ENCODE measurements around the gene GALT. TPM values are rescaled to one million over a fixed set of nuclear protein-coding genes. Genes with fewer than 3 reads are reported as not detected.
A peak's percentile ranks its signal among the peaks of the same experiment; 100 is the strongest.
"Not testable (repeated sequence)": the region's sequence is repeated elsewhere in the genome, so short reads cannot be mapped to it uniquely, and the experiment has no call there.

The GALT gene
- total RNA-seq, 1 donor from 2014 or later = 22.9 TPM

DNA sequence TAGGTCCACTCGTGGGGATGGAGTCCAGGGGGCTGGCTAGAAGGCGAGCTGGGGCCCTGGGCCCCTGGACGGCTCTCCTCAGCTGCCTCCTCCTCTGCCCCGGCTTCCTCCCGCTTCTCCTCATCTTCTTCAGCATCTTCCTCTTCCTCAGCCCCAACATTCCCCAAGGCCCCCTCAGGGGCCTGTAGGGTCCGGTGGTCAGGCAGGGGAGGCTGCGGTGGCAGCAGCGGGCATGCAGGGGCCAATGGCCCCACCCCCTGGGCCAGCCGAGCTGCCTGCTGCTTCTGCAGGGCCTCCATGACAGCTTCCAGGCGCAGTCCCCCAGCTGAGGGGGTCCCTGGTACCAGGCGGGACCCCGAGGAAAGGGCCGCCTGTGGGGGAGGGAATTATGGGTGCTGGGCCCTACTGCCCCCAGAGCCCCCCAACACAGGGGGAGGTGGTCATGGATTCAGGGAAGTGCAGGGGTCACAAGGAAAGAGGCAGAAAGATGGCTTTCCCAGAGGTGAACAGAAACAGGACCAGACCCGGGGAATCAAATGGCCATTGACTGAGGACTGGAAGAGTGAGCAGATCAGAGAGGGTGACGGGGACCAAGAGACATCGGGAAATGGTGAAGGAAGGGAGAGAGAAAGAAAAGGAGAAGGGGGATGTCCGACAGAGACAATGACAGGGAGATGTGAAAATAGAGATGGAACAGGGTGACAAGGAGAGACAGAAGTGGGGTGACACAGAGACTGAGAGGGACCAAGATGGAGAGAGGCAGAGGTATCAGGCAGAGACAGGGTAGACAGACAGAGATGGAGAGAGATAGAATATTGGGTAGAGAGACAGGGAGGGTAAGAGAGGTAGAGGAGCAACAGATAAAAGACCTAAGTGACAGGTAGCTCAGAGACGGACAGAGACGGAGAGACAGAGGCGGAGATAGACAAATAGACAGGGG is 18.5 kb upstream of the GALT start:
- DNase-seq (ENCODE audit: low read depth) = no peak

DNA sequence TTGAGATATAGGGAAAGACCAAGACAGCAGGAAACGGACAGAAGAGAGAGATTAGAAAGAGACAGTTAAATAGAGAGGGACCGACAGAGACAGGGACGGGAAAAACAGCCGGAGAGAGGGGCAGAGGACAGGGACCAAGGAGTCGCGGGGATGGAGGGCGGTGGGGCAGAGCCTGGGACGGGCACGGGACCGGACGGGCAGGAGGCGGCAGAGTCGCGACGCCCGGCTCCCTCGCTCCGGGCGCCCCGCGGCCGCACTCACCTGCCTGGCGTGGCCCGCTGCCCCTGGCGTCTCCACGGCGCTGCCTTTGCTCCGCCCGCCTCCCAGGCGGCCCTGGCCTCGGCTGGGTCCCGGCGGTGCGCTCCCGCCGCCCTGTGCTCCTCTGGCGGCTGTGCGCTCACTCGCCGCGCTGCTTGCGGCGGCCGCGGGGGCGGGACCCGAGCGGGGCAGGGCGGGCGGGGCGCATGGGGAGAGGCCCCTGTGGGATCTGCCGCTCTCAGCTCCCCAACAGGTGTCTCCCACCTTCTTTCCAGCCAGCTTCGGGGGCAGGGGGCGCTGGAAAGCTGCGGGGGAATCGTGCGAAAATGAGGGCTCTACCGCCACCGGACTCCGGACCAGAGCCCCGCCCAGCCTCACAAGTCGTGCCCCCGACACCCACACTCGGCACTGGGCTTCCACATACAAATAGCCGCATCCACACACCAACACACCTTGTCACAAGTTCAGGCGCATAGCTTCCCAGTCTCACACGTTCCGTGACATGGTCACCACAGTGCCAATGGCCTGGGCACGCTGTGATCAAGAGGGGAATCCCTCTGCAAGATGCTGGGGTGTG is 17.6 kb upstream of the GALT start, which contains the start of gene ARID3C:
Gene ARID3C, minus strand, starts transcription at position 411 of the 835 bp plus-strand sequence. CDS start 1,052 bp downstream, outside the sequence.
- DNase-seq (ENCODE audit: low read depth) = no peak

DNA sequence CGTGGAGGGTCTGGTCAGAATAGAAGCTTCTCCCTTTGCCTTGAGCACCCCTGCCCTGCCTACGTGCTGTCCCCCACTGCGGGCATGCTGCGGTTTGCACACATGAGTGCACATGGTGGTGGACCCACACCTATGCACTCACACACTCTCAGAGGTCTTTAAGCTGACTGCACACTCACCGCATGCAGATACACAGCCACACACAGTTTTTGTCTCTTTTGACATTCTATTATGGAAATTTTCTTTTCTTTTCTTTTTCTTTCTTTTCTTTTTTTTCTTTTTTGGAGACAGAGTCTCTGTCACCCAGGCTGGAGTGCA is 17.0 kb upstream of the GALT start:
- DNase-seq (ENCODE audit: low read depth) = no peak

DNA sequence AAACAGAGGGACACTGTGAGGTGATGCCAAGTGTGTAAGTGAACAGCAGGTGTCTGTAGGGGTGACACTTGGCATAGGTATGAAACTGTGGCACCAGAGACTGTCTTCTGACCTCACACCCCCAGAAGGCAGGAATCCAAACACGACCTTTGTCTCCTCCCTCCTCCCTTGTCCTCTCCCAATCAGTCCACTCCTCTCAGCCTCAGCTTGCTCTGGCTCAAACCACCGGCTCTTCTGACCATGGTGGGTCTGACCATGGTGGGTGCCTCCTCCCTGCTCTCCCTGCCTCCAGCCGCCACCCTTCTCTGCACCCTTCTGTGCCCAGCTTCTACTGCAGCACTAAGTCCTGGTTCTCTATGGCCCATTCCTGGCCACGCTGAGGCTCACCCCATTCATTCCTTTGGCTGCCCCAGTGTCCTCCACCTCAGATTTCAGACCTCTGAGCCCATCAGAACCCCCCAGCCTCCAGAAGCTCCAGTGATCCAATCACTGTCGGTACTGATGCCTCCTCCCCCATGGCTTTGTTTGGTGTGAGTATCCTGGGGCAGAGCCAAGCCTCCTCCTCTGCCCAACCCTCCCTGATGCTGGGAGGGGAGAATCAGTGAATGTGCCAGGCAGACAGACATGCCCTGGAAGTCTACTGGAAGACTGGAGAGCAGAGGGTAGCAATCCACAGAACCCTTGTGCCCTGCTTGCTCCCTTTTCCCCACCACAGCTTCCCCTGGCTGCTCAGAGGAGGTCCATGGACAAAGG is 15.9 kb upstream of the GALT start:
- no peak for DNase-seq (ENCODE audit: low read depth)

DNA sequence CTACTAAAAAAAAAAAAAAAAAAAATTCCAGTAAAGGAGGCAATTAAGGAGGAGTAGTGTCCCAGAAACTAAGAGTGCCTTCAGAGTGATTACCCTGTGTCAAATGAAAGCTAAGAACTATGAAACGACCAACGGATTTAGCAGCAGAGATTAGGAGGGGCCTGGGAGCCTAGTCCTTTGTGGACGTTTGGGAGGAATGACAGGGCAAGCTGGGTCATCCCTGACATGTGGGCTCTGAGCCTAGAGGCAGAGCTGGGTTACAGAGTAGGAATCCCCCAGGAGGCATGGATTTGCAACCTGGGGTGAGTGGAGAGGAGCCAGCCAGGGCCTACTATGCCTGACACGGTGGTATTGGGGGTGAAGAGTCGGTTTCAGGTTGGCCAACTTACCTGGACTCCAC is 13.3 kb upstream of the GALT start:
- DNase-seq (ENCODE audit: low read depth) = no peak

DNA sequence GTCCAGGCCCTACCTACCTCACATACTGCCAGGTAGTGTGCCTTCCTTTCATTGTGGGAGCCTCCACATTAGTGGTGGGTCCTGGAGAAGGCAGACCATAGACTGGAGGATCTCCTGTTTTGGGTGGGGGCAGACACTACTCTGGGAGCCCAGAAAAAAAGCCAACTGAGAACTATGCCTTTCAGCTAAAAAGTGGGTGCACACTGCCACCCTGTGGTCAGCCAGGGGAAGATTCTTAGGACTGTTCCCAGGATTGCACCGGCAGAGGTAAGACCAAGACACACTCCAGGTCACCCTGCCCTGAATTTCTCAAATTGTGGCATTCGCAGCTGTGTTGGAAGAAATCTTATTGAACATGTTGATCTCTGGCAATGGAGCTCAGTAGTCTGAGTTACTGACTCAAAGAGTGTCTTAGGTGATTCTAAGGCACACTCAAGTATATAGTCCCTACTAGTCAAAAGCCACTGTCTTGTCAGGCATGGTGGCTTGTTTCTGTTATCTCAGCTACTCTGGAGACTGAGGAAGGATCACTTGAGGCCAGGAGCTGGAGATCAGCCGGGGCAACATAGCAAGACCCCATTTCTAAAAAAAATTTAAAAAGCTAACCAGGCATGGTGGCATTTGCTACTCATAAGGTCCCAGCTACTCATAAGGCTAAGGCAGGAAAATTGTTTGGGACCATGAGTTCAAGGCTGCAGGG is 12.5 kb upstream of the GALT start:
- peak; percentile 64 for DNase-seq (ENCODE audit: low read depth)

DNA sequence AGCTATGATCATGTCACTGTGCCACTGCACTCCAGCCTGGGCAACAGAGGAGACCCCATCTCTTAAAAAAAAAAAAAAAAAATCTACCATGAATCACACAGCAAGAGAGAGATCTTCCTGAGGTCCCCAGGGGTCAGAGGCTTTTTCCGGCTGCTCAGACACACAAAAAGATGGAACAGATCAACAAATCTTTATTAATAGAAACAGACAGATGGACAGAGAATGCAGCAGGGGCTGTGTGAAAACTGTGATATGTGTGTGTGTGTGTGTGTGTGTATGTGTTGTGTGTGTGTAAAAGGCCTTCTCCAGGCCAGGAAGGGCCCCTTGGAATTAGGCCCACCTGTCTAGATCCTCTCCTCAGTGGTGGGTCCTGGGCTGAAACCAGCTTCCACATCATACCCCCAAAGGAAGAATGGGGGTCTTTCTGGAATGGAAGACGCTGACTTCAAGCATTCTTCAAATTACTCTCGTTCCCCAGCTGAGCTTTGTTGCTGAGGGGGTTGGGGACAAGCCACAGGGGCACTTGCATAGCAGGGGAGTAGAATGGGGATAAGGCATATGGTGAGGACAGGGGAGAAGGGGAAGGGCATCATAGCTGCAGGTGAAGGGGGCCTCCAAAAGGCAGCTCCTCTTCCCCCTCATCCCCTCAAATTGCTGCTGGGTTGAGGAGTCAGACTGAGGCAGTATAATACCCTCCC is 11.8 kb upstream of the GALT start:
- peak; percentile 68 for DNase-seq (ENCODE audit: low read depth)

DNA sequence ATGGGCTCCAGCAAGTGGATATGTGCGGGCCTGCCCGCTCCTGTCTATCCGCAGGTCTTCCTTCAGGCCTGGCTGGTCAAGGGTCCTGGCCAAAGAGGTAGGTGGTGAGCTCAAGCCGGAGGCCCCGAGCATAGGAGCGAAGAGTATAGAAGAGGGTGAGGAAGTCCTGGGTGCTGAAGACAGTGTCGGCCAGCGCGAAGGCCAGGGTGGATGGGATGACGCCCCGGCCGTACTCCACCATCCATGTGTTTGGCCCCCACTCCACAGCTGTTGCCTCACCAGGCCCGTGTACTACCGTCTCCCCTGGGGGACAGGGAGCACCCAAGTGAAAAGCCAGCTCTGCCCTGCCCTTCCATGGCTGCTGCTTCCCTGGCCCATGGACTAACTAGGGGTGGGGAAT is 10.9 kb upstream of the GALT start:
- DNase-seq (ENCODE audit: low read depth) = no peak

DNA sequence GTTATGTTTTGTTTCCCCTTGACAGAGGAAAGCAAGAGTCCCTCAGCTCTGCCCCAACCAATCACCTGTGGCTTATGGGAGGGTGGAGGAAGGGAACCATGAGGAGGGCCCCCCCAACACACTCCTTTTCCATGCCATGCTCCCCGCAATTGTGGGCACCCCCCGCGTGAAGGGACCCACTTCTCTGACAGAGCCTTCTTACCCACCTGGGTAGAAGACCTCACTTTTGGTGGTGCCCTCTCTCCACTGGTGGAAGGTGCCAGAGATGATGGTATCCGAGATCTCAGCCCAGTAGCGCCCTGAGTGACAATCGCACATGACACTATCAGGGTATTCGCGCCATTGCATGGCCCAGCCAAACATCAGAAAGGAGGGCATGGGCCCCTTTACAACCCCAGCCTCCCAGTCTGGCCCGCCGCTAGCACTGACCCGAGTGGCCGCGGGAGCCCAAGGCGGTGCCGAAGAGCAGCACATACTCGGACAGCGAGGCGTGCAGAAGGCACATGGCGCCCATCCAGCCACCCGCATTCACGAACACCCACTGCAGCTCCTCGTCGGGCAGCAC is 9.6 kb upstream of the GALT start:
- DNase-seq (ENCODE audit: low read depth) = peak; percentile 30

DNA sequence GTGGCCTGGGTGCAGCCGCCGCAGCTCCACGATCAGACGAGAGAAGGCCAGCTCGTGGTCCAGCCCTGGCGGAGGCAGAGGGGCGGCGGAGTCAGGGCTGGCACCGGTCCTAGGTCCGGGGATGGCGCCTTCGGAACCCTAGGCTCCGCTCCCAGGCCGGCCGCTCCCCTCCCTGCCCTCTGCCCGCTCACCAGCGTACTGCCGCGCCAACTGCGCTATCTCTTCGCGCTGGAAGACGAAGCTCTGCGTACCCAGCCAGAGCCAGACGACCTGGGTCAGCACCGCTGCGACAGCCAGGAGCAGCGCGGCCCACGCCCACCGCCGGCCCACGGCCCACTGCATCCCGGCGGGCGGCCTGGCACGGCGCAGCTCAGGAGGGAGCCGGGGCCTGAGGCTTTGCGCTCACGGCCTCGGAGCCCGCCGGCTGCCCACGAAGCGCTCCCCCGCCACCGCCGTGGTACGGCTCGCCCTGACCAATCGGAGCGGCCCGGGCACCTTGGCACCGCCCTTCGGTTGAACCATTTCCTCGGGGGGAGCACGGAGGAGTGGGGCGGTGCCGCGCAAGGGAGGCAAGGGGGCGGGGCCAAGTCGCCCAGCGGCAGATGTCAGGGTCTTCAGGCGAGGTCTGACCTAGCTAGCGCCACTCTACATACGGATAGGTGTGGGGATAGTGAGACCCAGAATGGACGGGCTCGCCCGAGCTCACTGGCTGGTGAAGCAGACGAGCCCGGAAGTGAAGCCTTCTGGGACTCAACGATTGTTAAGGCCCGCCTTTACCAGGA is 8.9 kb upstream of the GALT start, which contains the start of gene SIGMAR1:
Gene SIGMAR1, minus strand, starts transcription at position 432 of the 782 bp plus-strand sequence. Its CDS starts 90 bp downstream, at position 342.
- DNase-seq (ENCODE audit: low read depth) = peak; percentile 96

DNA sequence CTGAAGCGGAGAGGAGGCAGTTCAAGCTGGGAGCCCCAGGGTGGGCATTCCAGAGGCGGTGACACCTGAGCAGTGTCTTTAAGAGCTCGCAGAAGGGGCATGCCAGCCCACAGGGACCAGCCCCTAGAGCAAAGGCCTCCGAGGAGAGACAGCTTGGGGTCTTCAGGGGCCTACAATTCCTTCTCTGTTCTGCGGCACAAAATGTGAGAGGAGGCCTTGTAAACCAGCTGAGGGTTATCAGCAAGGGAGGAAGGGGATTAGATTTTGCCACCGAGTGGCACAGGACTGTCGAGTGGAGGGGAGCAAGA is 8.4 kb upstream of the GALT start:
- no peak for DNase-seq (ENCODE audit: low read depth)

DNA sequence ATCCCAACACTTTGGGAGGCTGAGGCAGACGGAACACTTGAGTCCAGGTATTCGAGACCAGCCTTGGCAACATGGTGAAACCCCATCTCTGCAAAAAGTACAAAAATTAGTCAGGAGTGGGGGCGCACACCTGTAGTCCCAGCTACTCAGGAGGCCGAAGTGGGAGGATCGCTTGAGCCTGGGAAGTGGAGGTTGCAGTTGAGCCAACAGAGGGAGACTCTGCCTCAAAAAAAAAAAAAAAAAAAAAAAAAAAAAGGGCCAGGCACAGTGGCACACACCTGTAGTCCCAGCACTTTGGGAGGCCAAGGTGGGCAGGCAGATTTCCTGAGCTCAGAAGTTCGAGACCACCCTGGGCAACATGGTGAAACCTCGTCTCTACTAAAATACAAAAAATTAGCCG is 7.2 kb upstream of the GALT start:
- DNase-seq (ENCODE audit: low read depth) = not testable (repeated sequence)

DNA sequence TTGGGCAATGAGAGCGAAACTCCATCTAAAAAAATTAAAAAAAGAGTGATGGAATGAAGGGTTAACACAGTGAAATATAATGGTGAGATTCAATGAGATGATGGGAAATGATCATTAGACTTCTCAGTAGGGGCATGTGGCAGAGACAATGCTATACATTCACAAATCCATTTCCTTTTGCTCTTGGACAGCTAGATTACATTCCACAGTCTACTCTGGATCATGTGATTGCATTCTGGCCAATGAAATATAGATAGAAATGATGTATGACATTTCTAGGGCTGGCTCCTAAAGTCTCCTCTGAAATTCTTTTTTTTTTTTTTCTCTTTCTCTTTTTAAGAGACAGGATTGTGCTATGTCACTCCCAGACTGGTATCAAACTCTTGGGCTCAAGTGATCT is 3.8 kb upstream of the GALT start:
- DNase-seq (ENCODE audit: low read depth) = no peak

DNA sequence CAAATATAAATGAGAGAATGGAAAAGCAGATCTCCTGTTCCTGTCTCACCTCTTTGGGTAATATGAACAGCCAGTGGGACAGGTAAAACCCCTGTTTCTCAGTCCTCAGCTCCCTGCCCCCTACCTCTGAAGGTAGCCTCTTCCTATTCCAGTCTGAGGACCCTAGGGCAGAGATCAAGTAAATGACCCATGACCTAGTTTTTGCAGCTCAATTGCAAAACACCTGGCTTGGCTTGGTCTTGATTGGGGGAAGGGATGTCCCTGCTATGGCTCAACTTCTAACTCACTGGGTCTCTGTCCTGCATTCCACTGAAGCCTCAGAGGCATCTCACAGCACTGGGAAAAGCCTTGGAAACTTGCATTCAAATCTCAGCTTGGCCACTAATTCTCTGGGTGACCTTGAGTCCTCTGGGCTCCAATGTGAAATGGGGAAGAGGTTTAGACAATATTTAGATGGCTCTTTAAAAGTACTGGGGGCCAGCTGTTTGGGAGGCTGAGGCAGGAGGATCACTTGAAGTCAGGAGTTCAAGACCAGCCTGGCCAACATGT is 1.6 kb upstream of the GALT start:
- no peak for DNase-seq (ENCODE audit: low read depth)

DNA sequence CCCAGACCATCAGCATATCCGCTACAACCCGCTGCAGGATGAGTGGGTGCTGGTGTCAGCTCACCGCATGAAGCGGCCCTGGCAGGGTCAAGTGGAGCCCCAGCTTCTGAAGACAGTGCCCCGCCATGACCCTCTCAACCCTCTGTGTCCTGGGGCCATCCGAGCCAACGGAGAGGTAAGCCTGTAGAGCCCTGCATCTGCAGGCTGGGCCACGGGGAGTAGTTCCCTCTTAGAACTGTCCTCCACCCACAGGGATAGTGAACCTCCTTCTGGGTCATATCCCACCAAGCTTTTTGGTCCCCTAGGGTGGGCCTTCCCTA is 569 bp downstream of the GALT start:
- no peak for DNase-seq (ENCODE audit: low read depth)

DNA sequence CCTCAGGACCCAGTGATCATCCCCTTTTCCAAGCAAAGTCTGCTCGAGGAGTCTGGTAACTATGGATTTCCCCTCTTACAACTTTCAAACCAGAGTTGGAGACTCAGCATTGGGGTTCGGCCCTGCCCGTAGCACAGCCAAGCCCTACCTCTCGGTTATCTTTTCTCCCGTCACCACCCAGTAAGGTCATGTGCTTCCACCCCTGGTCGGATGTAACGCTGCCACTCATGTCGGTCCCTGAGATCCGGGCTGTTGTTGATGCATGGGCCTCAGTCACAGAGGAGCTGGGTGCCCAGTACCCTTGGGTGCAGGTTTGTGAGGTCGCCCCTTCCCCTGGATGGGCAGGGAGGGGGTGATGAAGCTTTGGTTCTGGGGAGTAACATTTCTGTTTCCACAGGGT is 1.2 kb downstream of the GALT start:
- no peak for DNase-seq (ENCODE audit: low read depth)

DNA sequence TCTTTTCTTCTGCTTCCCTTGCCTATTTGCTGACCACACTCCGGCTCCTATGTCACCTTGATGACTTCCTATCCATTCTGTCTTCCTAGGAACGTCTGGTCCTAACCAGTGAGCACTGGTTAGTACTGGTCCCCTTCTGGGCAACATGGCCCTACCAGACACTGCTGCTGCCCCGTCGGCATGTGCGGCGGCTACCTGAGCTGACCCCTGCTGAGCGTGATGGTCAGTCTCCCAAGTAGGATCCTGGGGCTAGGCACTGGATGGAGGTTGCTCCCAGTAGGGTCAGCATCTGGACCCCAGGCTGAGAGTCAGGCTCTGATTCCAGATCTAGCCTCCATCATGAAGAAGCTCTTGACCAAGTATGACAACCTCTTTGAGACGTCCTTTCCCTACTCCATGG is 2.2 kb downstream of the GALT start:
- no peak for DNase-seq (ENCODE audit: low read depth)

DNA sequence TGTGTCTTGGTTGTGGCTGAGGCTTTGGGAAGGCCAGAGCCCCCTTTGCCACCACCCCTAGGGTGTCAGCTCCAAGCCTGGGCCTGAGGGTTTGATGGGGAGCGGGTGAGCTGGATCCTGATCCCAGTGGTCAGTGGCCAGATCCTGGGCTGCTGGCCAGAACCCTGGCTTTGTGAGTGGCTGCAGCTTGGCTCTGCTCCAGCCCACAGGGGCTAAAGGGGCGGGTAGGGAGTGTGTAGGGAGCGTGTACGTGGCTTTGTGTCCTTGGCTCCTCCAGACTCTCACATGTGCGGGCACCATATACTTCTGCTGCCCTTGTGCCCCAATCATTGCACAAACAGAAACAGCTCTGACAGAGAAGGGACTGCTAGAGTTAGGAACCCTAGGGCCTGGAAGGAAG is 4.3 kb downstream of the GALT start:
- peak; percentile 84 for DNase-seq (ENCODE audit: low read depth)

DNA sequence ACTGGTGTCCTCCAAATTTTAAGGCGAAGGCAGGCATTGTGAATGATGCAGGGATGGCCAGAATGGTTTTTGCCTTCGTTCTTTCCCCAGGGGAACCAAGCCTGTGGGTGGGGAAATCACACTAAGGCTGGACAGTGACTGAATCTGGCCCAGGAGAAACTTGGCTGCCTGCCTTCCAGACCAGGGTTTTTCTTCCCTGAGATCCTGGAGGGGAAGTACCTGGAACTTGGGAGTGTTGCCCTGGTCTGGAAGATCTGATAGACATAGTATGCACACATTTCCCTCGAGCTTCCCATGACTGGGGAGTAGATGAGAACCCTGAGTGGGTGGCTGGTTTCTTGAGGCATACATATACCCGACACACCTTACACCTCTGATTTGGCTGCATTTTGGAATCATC is 4.8 kb downstream of the GALT start:
- DNase-seq (ENCODE audit: low read depth) = no peak

Data from myocyte (in vitro differentiated cells).